Endothelial cell of umbilical vein (primary cell): ENCODE measurements around the gene ABHD17A. TPM values are rescaled to one million over a fixed set of nuclear protein-coding genes. Genes with fewer than 3 reads are reported as not detected.

ENCODE experiments used
- BruUV-seq: library from RNA; stranded (reverse); fragments of 400-500 nt; replicated peaks from 2 replicates; lab custom pipeline; 2021; lab: Mats Ljungman, UMichigan
- CTCF ChIA-PET: fragments of 300-600, 350-600 bp; sonication (Branson Sonifier 250); formaldehyde crosslinking; loops from one replicate; lab custom pipeline; 2021; ENCODE audit warnings: antibody characterized with exemption, inconsistent platforms; lab: Charles Lee
- POLR2A ChIA-PET: fragments of 300-600, 350-600 bp; sonication (Branson Sonifier 250); formaldehyde crosslinking; loops from one replicate; lab custom pipeline; 2021; ENCODE audit warnings: antibody characterized with exemption, inconsistent platforms; lab: Charles Lee
- DNase-seq: peaks from one replicate; pipeline ENCODE4 v3.0.0-alpha.2; 2011; ENCODE audit warnings: low read depth, low spot score
- FAIRE-seq: peaks from 2 replicates; lab custom pipeline; 2011; peaks lifted over from hg19 to GRCh38; lab: Jason Lieb, UNC
- H2AFZ ChIP-seq: 2 replicates; pipeline ENCODE4 v1.6.0; 2012; ENCODE audit warnings: low read depth, low read length, control low read depth, inconsistent platforms
- H3K27ac ChIP-seq: 2 replicates; pipeline ENCODE4 v1.5.1; 2011; ENCODE audit warnings: low read depth, mild to moderate bottlenecking, control low read depth, low read length, moderate library complexity; ENCODE audit not compliant: insufficient read depth
- H3K27me3 ChIP-seq, 2 experiments: 2 replicates each; pipeline versions ENCODE4 v1.6.0 to v1.6.1; 2011; ENCODE audit warnings: low read length in 2 of 2, mixed read lengths in 1 of 2; ENCODE audit not compliant: control insufficient read depth in 2 of 2, insufficient read depth in 2 of 2
- H3K36me3 ChIP-seq, 2 experiments: 2 replicates in 1 of 2; 3 replicates in 1 of 2; pipeline ENCODE4 v1.5.1; 2011; ENCODE audit warnings: low read length in 2 of 2, mild to moderate bottlenecking in 1 of 2, moderate library complexity in 1 of 2; ENCODE audit not compliant: control insufficient read depth in 2 of 2, insufficient read depth in 2 of 2; ENCODE audit errors: extremely low read depth in 1 of 2
- H3K4me1 ChIP-seq: 3 replicates; pipeline ENCODE4 v1.5.1; 2011; ENCODE audit warnings: mild to moderate bottlenecking, low read length; ENCODE audit not compliant: control insufficient read depth, insufficient read depth; ENCODE audit errors: extremely low read depth
- H3K4me2 ChIP-seq: 2 replicates; pipeline ENCODE4 v1.6.1; 2011; ENCODE audit warnings: low read length, control low read depth, mixed read lengths; ENCODE audit not compliant: insufficient read depth
- H3K4me3 ChIP-seq, 3 experiments: fragments of 200-600 bp in 1 of 3; sonication (generic), shearing (Covaris generic) in 1 of 3; replicated peaks in 1 of 3; 2 replicates each; pipeline ENCODE4 v1.5.1; 2011 to 2016; ENCODE audit warnings: control low read depth in 3 of 3, low read length in 3 of 3, mild to moderate bottlenecking in 2 of 3, inconsistent platforms in 1 of 3, low read depth in 1 of 3, moderate library complexity in 1 of 3; ENCODE audit not compliant: insufficient read depth in 1 of 3
- H3K79me2 ChIP-seq: 2 replicates; pipeline ENCODE4 v1.6.0; 2012; ENCODE audit warnings: low read length, inconsistent platforms; ENCODE audit not compliant: control insufficient read depth, insufficient read depth
- H3K9ac ChIP-seq: replicated peaks from 2 replicates; pipeline ENCODE3; 2011; ENCODE audit warnings: low read length, control low read depth; ENCODE audit not compliant: insufficient read depth; ENCODE audit errors: extremely low read depth
- H3K9me1 ChIP-seq: replicated peaks from 3 replicates; pipeline ENCODE4 v1.6.0; 2011; ENCODE audit warnings: mild to moderate bottlenecking, low read length; ENCODE audit not compliant: control insufficient read depth, insufficient read depth; ENCODE audit errors: extremely low read depth
- H3K9me3 ChIP-seq: replicated peaks from 2 replicates; pipeline ENCODE4 v1.5.1; 2012; ENCODE audit warnings: low read length, inconsistent platforms; ENCODE audit not compliant: control insufficient read depth, insufficient read depth
- H4K20me1 ChIP-seq: replicated peaks from 2 replicates; pipeline ENCODE3; 2011; ENCODE audit warnings: mild to moderate bottlenecking, low read length; ENCODE audit not compliant: control insufficient read depth, insufficient read depth; ENCODE audit errors: extremely low read depth
- EZH2 ChIP-seq: IDR thresholded peaks from 2 replicates; pipeline ENCODE4 v1.6.1; 2012; ENCODE audit warnings: borderline replicate concordance, low read depth, mild to moderate bottlenecking, moderate library complexity, low read length, inconsistent platforms; ENCODE audit not compliant: severe bottlenecking
- FOS ChIP-seq: IDR thresholded peaks from 2 replicates; pipeline ENCODE4 v1.6.1; 2011; ENCODE audit warnings: mild to moderate bottlenecking, low read length, moderate library complexity, borderline replicate concordance; ENCODE audit not compliant: insufficient read depth
- GATA2 ChIP-seq: IDR thresholded peaks from 2 replicates; pipeline ENCODE4 v1.7.0; 2011; ENCODE audit warnings: low read depth, mild to moderate bottlenecking, moderate library complexity, mixed read lengths, low read length; ENCODE audit not compliant: insufficient read length, insufficient read depth
- JUN ChIP-seq: IDR thresholded peaks from 2 replicates; pipeline ENCODE4 v1.6.1; 2011; ENCODE audit warnings: borderline replicate concordance, low read depth; ENCODE audit not compliant: insufficient read length, insufficient read depth
- MYC ChIP-seq: IDR thresholded peaks from one replicate; pipeline ENCODE4 v1.6.1; 2011; ENCODE audit warnings: mild to moderate bottlenecking, low read depth, low read length
- POLR2A ChIP-seq: IDR thresholded peaks from 2 replicates; pipeline ENCODE4 v1.6.1; 2012; ENCODE audit warnings: low read depth, mild to moderate bottlenecking, control low read depth, low read length
- POLR2AphosphoS5 ChIP-seq: IDR thresholded peaks from 2 replicates; pipeline ENCODE4 v1.6.1; 2012; ENCODE audit warnings: low read depth, mild to moderate bottlenecking, control low read depth, low read length, moderate library complexity; ENCODE audit not compliant: insufficient read depth
- dilution Hi-C: fragments of 300-500 bp; cut with MboI; formaldehyde crosslinking; loops from one replicate; pipeline ENCODE4 v1.15.0; 2019; ENCODE audit warnings: low sequenced_read_pairs; ENCODE audit not compliant: extremely low pct_ligation_motif_present
- intact Hi-C: fragments of 100-400 bp; cut with micrococcal nuclease; formaldehyde crosslinking; loops from one replicate; pipeline ENCODE4 v1.10.0; 2022
- polyA plus RNA-seq, 4 experiments: library from polyadenylated mRNA; depleted of rRNA in 3 of 4; stranded (reverse) in 3 of 4; unstranded in 1 of 4; fragments of >200 nt; gene quantifications; 2 replicates each; pipeline versions ENCODE4 v1.2.1 to v1.2.3, GENCODE V29; 2011 to 2012; ENCODE audit warnings: missing spikeins in 1 of 4
- total RNA-seq: library from RNA; stranded (reverse); gene quantifications from 2 replicates; pipeline ENCODE4 v1.2.3, GENCODE V29; 2021
- TF ChIP-seq, protein P1 (sequence below), 2 donors: IDR thresholded peaks; 1 replicate in 1 of 2; 2 replicates in 1 of 2; pipeline ENCODE4 v1.5.1; 2011; ENCODE audit warnings: low read length in 2 of 2, mild to moderate bottlenecking in 2 of 2, moderate library complexity in 2 of 2, control low read depth in 1 of 2, inconsistent platforms in 1 of 2, low read depth in 1 of 2; ENCODE audit not compliant: insufficient read depth in 1 of 2; ENCODE audit errors: extremely low read depth in 1 of 2
- TF ChIP-seq, protein P2 (sequence below): IDR thresholded peaks from 2 replicates; pipeline ENCODE4 v1.6.1; 2011; ENCODE audit not compliant: insufficient read depth, insufficient read length

Gene ABHD17A
- total and polyA plus RNA-seq, 2 donors (not counting 3 experiments of a cell fraction or from before 2014, with no cell fraction given) = 89.8 to 143 TPM

DNA sequence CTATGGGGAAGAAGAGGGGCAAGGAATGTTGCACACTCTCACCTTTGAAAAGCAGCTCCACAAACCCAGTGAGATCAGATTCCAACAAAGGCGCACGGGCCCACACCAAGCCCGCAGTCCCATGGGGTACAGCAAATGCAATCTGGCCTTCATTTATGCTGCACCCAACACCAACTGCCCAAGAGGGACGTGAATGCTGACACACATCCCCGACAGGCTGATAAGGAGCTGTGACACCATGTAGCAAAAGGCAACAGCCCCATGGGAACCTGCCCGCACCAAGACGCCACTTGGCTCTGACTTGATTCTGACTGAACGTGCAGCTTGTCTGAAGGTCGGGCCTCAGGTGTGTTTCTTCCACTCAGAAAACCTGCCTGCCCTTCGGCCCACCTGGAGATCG, 54.3 kb downstream of the ABHD17A start:
- Histone ChIP-seq H3K4me1 (no peaks in the 10 kb centered on the region), H2AFZ (no peak overlapping the region), H3K27ac (no peak overlapping the region), H3K9me1 (no peaks in the 10 kb centered on the region), H4K20me1 (no peaks in the 10 kb centered on the region), H3K9me3 (no peaks in the 10 kb centered on the region), H3K4me2 (no peak overlapping the region), H3K36me3 (peaks cover 0 to 8% of the 10 kb centered on the region in 2 experiments), H3K9ac (no peak overlapping the region), H3K79me2 (peaks cover 40% of the 10 kb centered on the region), H3K27me3 (no peaks in the 10 kb centered on the region), H3K4me3 (no peak overlapping the region)
- FAIRE-seq (no peak), DNase-seq (no peak)
- no peak for TF ChIP-seq JUN
- TF ChIP-seq, protein P1, sequence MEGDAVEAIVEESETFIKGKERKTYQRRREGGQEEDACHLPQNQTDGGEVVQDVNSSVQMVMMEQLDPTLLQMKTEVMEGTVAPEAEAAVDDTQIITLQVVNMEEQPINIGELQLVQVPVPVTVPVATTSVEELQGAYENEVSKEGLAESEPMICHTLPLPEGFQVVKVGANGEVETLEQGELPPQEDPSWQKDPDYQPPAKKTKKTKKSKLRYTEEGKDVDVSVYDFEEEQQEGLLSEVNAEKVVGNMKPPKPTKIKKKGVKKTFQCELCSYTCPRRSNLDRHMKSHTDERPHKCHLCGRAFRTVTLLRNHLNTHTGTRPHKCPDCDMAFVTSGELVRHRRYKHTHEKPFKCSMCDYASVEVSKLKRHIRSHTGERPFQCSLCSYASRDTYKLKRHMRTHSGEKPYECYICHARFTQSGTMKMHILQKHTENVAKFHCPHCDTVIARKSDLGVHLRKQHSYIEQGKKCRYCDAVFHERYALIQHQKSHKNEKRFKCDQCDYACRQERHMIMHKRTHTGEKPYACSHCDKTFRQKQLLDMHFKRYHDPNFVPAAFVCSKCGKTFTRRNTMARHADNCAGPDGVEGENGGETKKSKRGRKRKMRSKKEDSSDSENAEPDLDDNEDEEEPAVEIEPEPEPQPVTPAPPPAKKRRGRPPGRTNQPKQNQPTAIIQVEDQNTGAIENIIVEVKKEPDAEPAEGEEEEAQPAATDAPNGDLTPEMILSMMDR (IDR thresholded peaks at IDR 0.05; ENCODE audit: extremely low read depth in 1 of 2, insufficient read depth in 1 of 2, low read depth in 1 of 2, low read length in 2 of 2) = no peak
- no peak for TF ChIP-seq EZH2
- no peak for TF ChIP-seq POLR2AphosphoS5
- no peak for TF ChIP-seq GATA2
- TF ChIP-seq MYC = no peak
- TF ChIP-seq, protein P2, sequence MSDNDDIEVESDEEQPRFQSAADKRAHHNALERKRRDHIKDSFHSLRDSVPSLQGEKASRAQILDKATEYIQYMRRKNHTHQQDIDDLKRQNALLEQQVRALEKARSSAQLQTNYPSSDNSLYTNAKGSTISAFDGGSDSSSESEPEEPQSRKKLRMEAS = no peak
- TF ChIP-seq FOS = no peak
- no peak for TF ChIP-seq POLR2A
- POLR2A ChIA-PET = no interaction called here
- CTCF ChIA-PET = interaction anchor here (1.3 to 2.1 kb wide), 2 partner anchors 9 to 159 kb away, joined by 3 to 4 read pairs; no protein-coding TSS in a partner anchor
- no TSS peak for BruUV-seq
- dilution Hi-C loops (no loop called here), intact Hi-C loops (no loop called here)
